ENCODE measurements around the gene RCAN1. TPM values are rescaled to one million over a fixed set of nuclear protein-coding genes. Genes with fewer than 3 reads are reported as not detected.
"Not testable (repeated sequence)": the region's sequence is repeated elsewhere in the genome, so short reads cannot be mapped to it uniquely, and the experiment has no call there.

Gene RCAN1
- total RNA-seq, 1 experiment from 2014 or later: 28.4 TPM

DNA sequence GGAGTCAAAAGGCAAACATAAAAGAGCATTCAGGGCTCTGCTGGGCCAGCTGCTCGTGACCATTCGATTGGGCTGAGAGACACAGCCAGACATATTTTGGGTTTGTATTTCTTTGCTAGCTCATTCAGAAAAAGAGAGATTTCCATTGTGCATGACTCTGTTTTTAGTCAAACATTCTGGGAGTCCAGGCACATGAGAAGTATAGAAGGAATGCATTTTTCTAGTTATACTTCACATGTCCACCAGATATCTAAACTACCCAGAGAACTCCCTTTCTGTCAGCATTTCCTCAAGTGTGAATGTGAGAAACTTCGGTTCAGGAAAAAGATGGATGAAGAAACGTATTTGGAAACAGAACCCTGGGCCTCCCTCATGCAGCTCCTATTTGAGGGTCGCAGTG, 96.6 kb downstream of the RCAN1 start:
- no peak for DNase-seq (ENCODE audit: low read depth)

DNA sequence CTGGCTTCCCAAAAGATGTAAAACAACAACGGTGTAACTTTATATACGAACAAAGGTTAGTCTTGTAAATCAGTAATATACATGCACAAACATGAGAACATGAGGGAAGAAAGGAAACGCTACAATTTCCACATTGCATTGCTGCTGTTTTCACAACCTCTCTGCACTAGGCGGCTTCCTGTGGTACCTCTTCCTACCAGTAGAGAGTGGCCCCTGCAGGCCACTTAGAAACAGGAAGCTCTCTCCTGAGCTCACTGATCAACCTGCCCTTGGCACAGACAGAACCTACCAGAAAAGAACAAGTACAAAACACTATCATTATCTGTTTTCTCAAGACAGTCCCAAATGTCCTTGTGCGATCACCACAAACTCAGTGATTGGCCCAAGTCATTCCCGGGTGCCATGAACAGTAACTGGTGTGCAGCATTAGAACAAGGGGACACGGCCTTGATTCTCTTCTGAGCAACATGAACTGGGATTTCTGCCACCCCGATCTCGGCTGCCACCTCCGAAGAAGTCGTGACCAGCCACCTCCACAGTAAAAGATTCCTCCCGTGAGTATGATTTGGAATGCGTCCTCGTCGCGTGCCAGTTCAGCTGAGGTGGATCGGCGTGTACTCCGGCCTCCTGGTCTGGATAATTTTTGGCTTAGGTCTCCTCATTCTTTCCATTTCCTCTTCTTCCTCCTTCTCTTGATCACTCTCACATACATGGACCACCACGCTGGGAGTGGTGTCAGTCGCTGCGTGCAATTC, 97.2 kb downstream of the RCAN1 start:
- DNase-seq (ENCODE audit: low read depth): no peak

DNA sequence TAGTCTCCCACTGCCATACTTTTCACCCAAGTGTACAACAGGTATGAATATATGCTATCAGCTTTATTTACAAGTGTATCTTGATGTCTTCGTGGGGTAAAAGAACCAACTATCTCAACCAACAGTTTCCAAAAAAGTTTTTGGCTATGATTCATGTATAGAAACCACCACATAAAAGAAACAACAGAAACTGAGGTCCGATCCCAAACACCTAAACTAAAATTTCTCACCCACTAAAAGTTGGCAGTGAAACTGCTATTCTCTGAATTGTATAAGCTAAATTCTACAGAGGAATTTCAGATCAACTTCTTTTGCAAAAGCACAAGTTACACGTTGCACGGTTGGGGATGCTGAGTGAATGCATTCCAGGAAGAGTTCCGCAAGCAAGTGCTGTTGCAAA, 97.9 kb downstream of the RCAN1 start:
- DNase-seq (ENCODE audit: low read depth): no peak

DNA sequence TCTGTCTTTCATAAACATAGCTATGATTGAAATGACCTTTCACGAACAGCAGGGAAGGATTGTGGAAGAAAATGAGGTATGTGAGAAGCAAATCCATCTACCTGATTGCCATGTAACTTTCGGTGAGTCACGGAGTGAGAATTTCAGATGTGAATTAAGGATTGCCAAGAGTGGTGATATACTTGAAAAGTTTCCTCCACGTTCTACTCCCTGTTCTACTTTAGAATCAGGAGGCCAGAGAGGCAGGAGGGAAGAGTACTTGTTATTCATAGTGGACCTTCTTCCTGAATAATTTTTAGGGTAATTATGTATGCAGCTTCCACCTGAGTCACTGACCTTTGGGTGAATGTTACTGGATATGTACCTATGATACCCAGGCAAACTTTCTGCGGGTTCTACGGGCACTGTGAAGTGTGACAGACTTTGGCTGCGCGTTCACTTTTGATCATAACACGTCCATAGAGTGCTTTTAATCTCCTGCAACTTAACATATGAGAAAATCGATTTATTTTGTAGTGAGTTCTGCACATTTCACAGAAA, 100.3 kb downstream of the RCAN1 start:
- DNase-seq (ENCODE audit: low read depth): no peak

DNA sequence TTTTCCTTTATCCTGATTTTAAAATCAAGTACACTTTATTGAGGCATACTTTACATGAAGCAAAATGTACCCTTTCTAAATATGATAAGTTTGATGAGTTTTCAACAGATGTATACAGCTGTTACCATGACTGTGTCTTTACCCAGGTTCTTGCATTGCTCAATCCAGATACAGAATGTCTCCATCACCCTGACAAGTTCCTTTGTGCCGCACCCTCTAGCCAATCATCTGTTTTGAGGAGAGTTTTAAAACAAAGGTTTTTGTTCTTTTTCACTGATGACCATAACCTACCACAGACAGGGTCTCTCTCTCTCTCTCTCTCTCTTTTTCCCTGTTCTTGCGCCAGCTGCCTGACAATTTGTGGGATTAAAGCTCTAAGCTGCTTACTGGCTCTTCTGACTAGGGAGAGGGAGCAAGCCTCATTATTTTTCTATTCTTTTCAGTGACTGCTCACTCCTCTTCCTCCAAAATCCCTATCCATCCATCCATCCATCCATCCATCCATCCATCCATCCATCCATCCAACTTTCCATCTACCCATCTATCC, 101.7 kb downstream of the RCAN1 start:
- DNase-seq (ENCODE audit: low read depth): peak; percentile 71

DNA sequence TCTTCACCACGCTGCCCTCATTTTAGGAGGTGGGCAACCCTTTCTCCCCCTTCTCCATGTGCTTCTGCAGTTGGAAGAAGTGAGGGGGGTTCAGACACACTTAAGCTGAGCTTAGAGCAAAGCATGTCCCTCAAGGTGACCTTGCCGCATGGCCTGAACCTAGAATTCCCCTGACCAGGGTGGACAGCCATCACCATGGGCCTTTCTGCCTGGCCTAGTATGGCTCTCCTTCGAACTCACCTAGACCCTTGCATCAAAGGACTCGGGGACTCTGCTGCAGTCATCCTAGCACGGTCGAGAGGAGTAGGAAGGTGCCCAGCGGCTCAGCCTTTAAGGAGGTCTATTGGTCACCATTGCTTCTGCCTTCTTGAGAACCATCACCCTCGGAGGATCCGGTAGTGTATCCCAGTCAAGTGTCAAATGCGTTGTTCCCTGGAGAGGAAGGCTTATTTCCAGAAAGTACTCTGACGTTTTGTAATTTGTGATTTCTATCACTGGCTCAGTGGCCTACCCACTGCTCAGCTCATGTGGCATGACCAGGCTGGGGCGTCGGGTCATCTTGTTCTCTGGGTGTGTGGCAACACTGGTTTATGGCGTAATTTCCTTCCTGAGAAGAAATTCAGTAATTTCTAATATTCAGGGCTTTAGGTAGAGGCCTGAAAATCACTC, 103.0 kb downstream of the RCAN1 start, which contains the start of gene KCNE1:
Gene KCNE1 (minus strand): TSS at position 424 of the 669 bp plus-strand sequence. CDS start 62,576 bp downstream, outside the sequence.
- DNase-seq (ENCODE audit: low read depth): peak; percentile 53

- DNase-seq (ENCODE audit: low read depth): peak; percentile 41
Measured at GRCh38 chr21:34511181-34511580, 103.7 kb downstream of the RCAN1 start.

GRCh38 chr21:34510148-34511142, 104.5 kb downstream of the RCAN1 start:
- peak; percentile 50 for DNase-seq (ENCODE audit: low read depth)

DNA sequence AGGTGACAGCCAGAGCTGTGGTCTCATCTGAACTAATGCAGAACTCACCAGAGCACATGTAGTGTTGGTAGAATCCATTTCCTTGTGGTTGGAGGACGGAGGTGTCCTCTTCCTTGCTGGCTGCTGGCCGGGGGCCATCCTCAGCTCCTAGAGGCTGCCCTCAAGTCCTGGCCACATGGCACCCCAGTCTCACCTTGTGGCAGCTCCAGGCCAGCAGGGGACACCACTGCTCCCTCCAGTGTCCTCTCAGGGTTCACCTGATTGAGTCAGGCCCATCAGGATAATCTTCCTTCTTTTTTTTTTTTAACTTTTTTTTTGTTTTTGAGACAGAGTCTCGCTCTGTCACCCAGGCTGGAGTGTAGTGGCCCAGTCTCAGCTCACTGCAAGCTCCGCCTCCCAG, 105.8 kb downstream of the RCAN1 start:
- no peak for DNase-seq (ENCODE audit: low read depth)

GRCh38 chr21:34504595-34504994, 110.3 kb downstream of the RCAN1 start:
- DNase-seq (ENCODE audit: low read depth): no peak

- no peak for DNase-seq (ENCODE audit: low read depth)
Measured at GRCh38 chr21:34502480-34503106, 112.3 kb downstream of the RCAN1 start.

DNA sequence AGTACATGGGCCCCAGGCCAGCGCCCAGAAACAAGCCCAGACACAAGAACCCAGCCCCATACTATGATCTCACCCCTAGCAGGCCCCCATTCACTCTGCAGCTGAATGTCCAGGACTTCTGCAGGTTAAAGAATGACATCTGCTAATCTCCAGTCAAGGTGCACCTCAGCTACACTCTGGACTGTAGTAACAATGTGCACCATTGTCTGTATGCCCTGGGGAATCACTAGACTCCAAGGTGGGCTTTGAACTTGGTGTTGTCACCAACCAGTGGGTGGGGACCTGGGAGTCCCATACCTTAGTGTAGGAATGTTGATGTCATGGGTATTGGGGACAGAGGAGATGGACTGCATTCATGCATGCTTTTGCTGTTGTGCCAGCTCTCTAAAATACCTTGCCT, 113.2 kb downstream of the RCAN1 start:
- DNase-seq (ENCODE audit: low read depth): no peak

DNA sequence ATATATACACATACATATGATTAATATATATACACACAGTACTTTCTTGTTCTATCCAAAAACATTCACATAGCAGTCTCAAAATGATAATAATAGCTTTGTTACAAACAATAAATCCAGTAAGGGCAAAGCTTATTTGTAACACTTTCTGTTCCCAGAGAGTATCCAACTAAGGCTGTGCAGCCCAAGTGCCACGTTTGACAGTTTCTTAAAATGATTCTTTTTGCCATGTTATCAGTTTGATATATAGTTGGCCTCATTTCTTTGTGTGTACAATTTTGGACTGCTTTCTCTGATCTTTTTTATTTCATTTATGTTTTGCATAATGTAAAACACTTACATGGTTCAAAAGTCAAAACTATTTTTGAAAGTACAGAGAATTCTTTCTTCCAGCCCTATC, 114.7 kb downstream of the RCAN1 start:
- DNase-seq (ENCODE audit: low read depth): no peak

GRCh38 chr21:34499116-34499515, 115.8 kb downstream of the RCAN1 start:
- no peak for DNase-seq (ENCODE audit: low read depth)

GRCh38 chr21:34498623-34499022, 116.3 kb downstream of the RCAN1 start:
- DNase-seq (ENCODE audit: low read depth): peak; percentile 50

- DNase-seq (ENCODE audit: low read depth): not testable (repeated sequence)
Measured at GRCh38 chr21:34483854-34484253, 131.1 kb downstream of the RCAN1 start.

- DNase-seq (ENCODE audit: low read depth): not testable (repeated sequence)
Measured at GRCh38 chr21:34483435-34483834, 131.5 kb downstream of the RCAN1 start.

- DNase-seq (ENCODE audit: low read depth): not testable (repeated sequence)
Measured at GRCh38 chr21:34467333-34467732, 147.6 kb downstream of the RCAN1 start.

All from LHCN-M2 (cell line).